Effector memory CD4-positive, alpha-beta T cell (primary cell): ENCODE results near the gene ACSL3.
"Not testable (repeated sequence)": the region's sequence is repeated elsewhere in the genome, so short reads cannot be mapped to it uniquely, and the experiment has no call there.

Source experiments
- DNase-seq, 3 donors: peaks; one replicate each; pipeline ENCODE4 v3.0.0-alpha.2; 2020
- H3K27ac ChIP-seq: 2 replicates; pipeline ENCODE4 v1.7.0; 2013; ENCODE audit warnings: mild to moderate bottlenecking, low read length, moderate library complexity; ENCODE audit not compliant: insufficient read depth, poor library complexity, severe bottlenecking
- H3K27me3 ChIP-seq: replicated peaks from 2 replicates; pipeline ENCODE4 v1.7.0; 2013; ENCODE audit warnings: mild to moderate bottlenecking, low read length; ENCODE audit not compliant: insufficient read depth, control insufficient read depth, poor library complexity, severe bottlenecking
- H3K36me3 ChIP-seq: 2 replicates; pipeline ENCODE4 v1.7.0; 2013; ENCODE audit warnings: mild to moderate bottlenecking, low read length, moderate library complexity; ENCODE audit not compliant: control insufficient read depth, insufficient read depth
- H3K4me1 ChIP-seq: 2 replicates; pipeline ENCODE4 v1.7.0; 2013; ENCODE audit warnings: low read length, mild to moderate bottlenecking; ENCODE audit not compliant: control insufficient read depth, insufficient read depth, poor library complexity, severe bottlenecking
- H3K4me3 ChIP-seq: 2 replicates; pipeline ENCODE4 v1.7.0; 2013; ENCODE audit warnings: low read length, low read depth, mild to moderate bottlenecking; ENCODE audit not compliant: insufficient read depth, poor library complexity, severe bottlenecking
- H3K9me3 ChIP-seq: 2 replicates; pipeline ENCODE4 v1.7.0; 2013; ENCODE audit warnings: mild to moderate bottlenecking, low read length, moderate library complexity; ENCODE audit not compliant: control insufficient read depth

ACSL3 gene

GRCh38 chr2:222866358-222866960 lies 5.6 kb downstream of the ACSL3 start:
- H3K27me3 ChIP-seq, result no peaks in the 10 kb centered on the region
- no peaks in the 10 kb centered on the region for H3K36me3 ChIP-seq
- H3K9me3 ChIP-seq, result no peaks in the 10 kb centered on the region
- H3K4me1 ChIP-seq, result peaks cover 14% of the 10 kb centered on the region
- no peak for DNase-seq
- no peak overlapping the region for H3K4me3 ChIP-seq
- H3K27ac ChIP-seq, result no peak overlapping the region

- DNase-seq, H3K4me3 ChIP-seq, H3K36me3 ChIP-seq, H3K4me1 ChIP-seq, H3K9me3 ChIP-seq, H3K27ac ChIP-seq, H3K27me3 ChIP-seq: not testable (repeated sequence)
These were observed 7.9 kb downstream of the ACSL3 start for GRCh38 chr2:222868560-222869251.

GRCh38 chr2:222869252-222869560 lies 8.4 kb downstream of the ACSL3 start:
- Histone ChIP-seq H3K36me3 (no peaks in the 10 kb centered on the region), H3K27me3 (no peaks in the 10 kb centered on the region), H3K27ac (no peak overlapping the region), H3K9me3 (no peaks in the 10 kb centered on the region), H3K4me3 (no peak overlapping the region), H3K4me1 (no peaks in the 10 kb centered on the region)
- no peak for DNase-seq

- H3K27me3 ChIP-seq, result no peaks in the 10 kb centered on the region
- H3K4me3 ChIP-seq, result no peak overlapping the region
- no peaks in the 10 kb centered on the region for H3K4me1 ChIP-seq
- DNase-seq, result no peak
- H3K36me3 ChIP-seq, result no peaks in the 10 kb centered on the region
- no peaks in the 10 kb centered on the region for H3K9me3 ChIP-seq
- H3K27ac ChIP-seq, result no peak overlapping the region
These were observed 10.5 kb downstream of the ACSL3 start for GRCh38 chr2:222871291-222871690.

- Histone ChIP-seq H3K4me3 (no peak overlapping the region), H3K9me3 (no peaks in the 10 kb centered on the region), H3K36me3 (no peaks in the 10 kb centered on the region), H3K27me3 (no peaks in the 10 kb centered on the region), H3K4me1 (no peaks in the 10 kb centered on the region), H3K27ac (no peak overlapping the region)
- no peak for DNase-seq
These were observed 11.7 kb downstream of the ACSL3 start for GRCh38 chr2:222872551-222872950.

GRCh38 chr2:222875482-222875881 lies 14.6 kb downstream of the ACSL3 start:
- Histone ChIP-seq H3K27ac (no peak overlapping the region), H3K4me3 (no peak overlapping the region), H3K4me1 (no peaks in the 10 kb centered on the region), H3K36me3 (no peaks in the 10 kb centered on the region), H3K27me3 (no peaks in the 10 kb centered on the region), H3K9me3 (no peaks in the 10 kb centered on the region)
- DNase-seq, result no peak

GRCh38 chr2:222876947-222877346 lies 16.1 kb downstream of the ACSL3 start:
- Histone ChIP-seq H3K36me3 (no peaks in the 10 kb centered on the region), H3K9me3 (no peaks in the 10 kb centered on the region), H3K4me1 (no peaks in the 10 kb centered on the region), H3K4me3 (no peak overlapping the region), H3K27me3 (no peaks in the 10 kb centered on the region), H3K27ac (no peak overlapping the region)
- DNase-seq, result no peak

GRCh38 chr2:222877556-222878300 lies 16.9 kb downstream of the ACSL3 start:
- H3K27ac ChIP-seq, result no peak overlapping the region
- no peaks in the 10 kb centered on the region for H3K9me3 ChIP-seq
- H3K36me3 ChIP-seq, result no peaks in the 10 kb centered on the region

GRCh38 chr2:222878301-222878876 lies 17.6 kb downstream of the ACSL3 start:
- no peaks in the 10 kb centered on the region for H3K27me3 ChIP-seq
- H3K4me3 ChIP-seq, result no peak overlapping the region
- no peak overlapping the region for H3K27ac ChIP-seq
- no peaks in the 10 kb centered on the region for H3K9me3 ChIP-seq
- DNase-seq, result no peak
- H3K36me3 ChIP-seq, result no peaks in the 10 kb centered on the region
- no peaks in the 10 kb centered on the region for H3K4me1 ChIP-seq

More at GRCh38 chr2:222877556-222878300, 16.9 kb downstream of the ACSL3 start:
- Histone ChIP-seq H3K4me3 (no peak overlapping the region), H3K27me3 (no peaks in the 10 kb centered on the region), H3K4me1 (no peaks in the 10 kb centered on the region)
- no peak for DNase-seq
